GM12865 (cell line): Measurements from ENCODE around the gene CACNA1C.

Experiments
- DNase-seq: peaks from one replicate; pipeline ENCODE4 v3.0.0; 2010; ENCODE audit warnings: low read depth
- H3K4me3 ChIP-seq: 2 replicates; pipeline ENCODE4 v1.5.1; 2011; ENCODE audit warnings: mild to moderate bottlenecking, low read depth, low read length, control low read depth
- CTCF ChIP-seq: IDR thresholded peaks from 2 replicates; pipeline ENCODE4 v1.5.1; 2011; ENCODE audit warnings: low read length, control low read depth, low read depth, inconsistent platforms; ENCODE audit not compliant: insufficient read depth; ENCODE audit errors: missing control alignments

The CACNA1C gene

DNA sequence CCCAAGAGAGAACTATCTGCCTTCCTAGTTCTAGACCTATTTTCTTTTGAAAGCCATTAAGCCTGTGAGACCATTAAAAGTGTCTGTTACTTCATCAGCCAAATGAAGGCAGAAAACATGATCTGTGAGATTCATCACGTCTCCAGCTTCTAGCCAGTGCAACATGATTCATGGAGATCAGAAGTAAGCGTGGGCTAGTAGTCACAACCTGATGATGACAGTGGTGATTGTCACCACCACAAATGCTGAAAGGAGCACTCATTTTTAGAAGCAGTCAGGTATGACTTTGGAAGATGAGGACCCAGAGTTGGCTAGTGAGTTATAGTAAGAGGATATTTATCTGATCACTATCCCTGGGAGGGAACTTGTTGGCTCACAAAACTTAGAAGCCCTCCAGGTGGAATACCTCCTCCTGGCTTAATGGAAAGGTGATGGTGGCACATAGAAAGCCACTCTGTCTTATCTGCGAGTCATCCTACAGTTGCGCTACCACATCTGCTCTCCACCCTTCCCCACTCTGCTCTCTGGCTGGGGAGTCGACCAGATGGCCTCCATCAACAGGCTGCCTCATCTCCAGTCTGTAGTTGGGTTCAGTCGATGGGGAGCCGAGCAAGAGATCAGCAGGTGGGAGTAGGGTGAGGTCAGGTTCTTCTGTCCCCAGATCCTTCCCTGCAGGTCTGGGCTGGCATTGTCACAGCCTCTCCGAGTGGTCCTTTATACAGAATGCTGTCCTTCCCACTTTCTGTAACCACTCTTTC, 424.4 kb downstream of the CACNA1C start:
- TF ChIP-seq CTCF = no peak
- DNase-seq = no peak
- no peak overlapping the region for H3K4me3 ChIP-seq

- no peak for TF ChIP-seq CTCF
- H3K4me3 ChIP-seq = no peak overlapping the region
- DNase-seq = no peak
Observed at GRCh38 chr12:2479851-2480535, 427.2 kb downstream of the CACNA1C start.

DNA sequence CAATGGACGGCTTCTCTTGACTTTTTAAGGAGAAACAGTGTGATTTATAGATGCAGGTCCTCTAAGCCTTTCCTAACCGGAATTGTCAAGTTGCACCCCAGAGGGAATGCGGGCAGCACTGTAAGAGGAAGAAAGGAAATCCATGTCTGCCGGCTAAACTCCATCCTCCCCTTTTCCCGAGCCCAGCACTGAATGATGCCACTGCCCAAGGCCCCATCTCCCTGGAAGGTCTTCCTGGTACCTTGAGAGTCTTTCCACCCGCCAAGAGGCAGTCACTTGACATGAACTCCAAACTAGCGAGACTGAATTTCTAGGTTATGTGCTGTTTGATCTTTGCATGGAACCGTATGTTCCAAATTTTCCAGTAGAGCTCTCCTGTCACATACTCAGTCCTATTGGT, 428.6 kb downstream of the CACNA1C start:
- no peak overlapping the region for H3K4me3 ChIP-seq
- no peak for DNase-seq
- no peak for TF ChIP-seq CTCF

GRCh38 chr12:2481951-2482350, 429.2 kb downstream of the CACNA1C start:
- no peak for DNase-seq
- no peak overlapping the region for H3K4me3 ChIP-seq
- no peak for TF ChIP-seq CTCF

- TF ChIP-seq CTCF = no peak
- no peak overlapping the region for H3K4me3 ChIP-seq
- DNase-seq = no peak
Observed at GRCh38 chr12:2482938-2483660, 430.3 kb downstream of the CACNA1C start.

DNA sequence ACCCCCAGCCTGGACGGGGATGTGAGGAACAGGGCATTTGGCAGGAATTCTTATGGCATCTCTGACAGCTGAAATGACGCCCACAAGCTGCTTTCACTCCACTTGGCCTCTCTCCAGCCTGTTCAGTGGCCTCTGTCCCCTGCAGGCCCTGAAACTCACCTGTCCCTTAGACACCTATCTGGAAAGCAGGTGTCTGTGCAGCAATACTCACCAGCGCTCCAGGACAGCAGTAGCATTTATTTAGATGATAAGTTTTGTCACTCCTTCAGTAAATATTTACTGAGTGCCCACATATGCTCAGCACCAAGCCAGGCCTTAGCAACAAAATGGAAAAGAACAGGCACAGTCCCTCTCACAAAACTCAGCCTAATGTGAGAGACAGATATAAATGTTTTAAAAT, 430.9 kb downstream of the CACNA1C start:
- no peak overlapping the region for H3K4me3 ChIP-seq
- no peak for TF ChIP-seq CTCF
- no peak for DNase-seq
